DOHH2 (cell line): Measurements from ENCODE around the gene PCAT7.
"Not testable (repeated sequence)": the region's sequence is repeated elsewhere in the genome, so short reads cannot be mapped to it uniquely, and the experiment has no call there.

Experiments
- H3F3A ChIP-seq: fragments of 200-600 bp; sonication (generic), shearing (Covaris generic); 2 replicates; pipeline ENCODE4 v1.6.0; 2016; ENCODE audit warnings: antibody characterized with exemption, mild to moderate bottlenecking; ENCODE audit not compliant: control insufficient read depth, insufficient read depth
- H3K27ac ChIP-seq: fragments of 200-600 bp; sonication (generic); 2 replicates; pipeline ENCODE4 v1.5.1; 2014; ENCODE audit warnings: low read depth, mild to moderate bottlenecking, low read length, moderate library complexity
- H3K27me3 ChIP-seq: fragments of 200-600 bp; sonication (generic); 2 replicates; pipeline ENCODE4 v1.6.1; 2014; ENCODE audit warnings: mild to moderate bottlenecking, low read length, mixed read lengths; ENCODE audit not compliant: control insufficient read depth
- H3K36me3 ChIP-seq: fragments of 200-600 bp; sonication (generic); 2 replicates; pipeline ENCODE4 v1.6.1; 2014; ENCODE audit warnings: mild to moderate bottlenecking, low read length, moderate library complexity, mixed read lengths; ENCODE audit not compliant: control insufficient read depth
- H3K4me1 ChIP-seq: fragments of 200-600 bp; sonication (generic); 2 replicates; pipeline ENCODE4 v1.6.1; 2014; ENCODE audit warnings: mild to moderate bottlenecking, low read length, mixed read lengths; ENCODE audit not compliant: control insufficient read depth
- H3K4me2 ChIP-seq: fragments of 200-600 bp; sonication (generic); 2 replicates; pipeline ENCODE4 v1.6.0; 2014; ENCODE audit warnings: mild to moderate bottlenecking, low read length, moderate library complexity
- H3K4me3 ChIP-seq: fragments of 200-600 bp; sonication (generic); 2 replicates; pipeline ENCODE4 v1.5.1; 2014; ENCODE audit warnings: mild to moderate bottlenecking, low read length, mixed read lengths
- H3K79me2 ChIP-seq: fragments of 200-600 bp; sonication (generic); 2 replicates; pipeline ENCODE4 v1.6.1; 2014; ENCODE audit warnings: mild to moderate bottlenecking, low read length, mixed read lengths; ENCODE audit not compliant: control insufficient read depth
- H3K9me2 ChIP-seq: fragments of 200-600 bp; sonication (generic); replicated peaks from 2 replicates; pipeline ENCODE4 v1.6.1; 2014; ENCODE audit warnings: mild to moderate bottlenecking, low read length, mixed read lengths; ENCODE audit not compliant: control insufficient read depth
- H3K9me3 ChIP-seq: fragments of 200-600 bp; sonication (generic); 2 replicates; pipeline ENCODE4 v1.6.1; 2014; ENCODE audit warnings: antibody characterized with exemption, low read length, mixed read lengths; ENCODE audit not compliant: control insufficient read depth, insufficient read depth
- H4K20me1 ChIP-seq: fragments of 200-600 bp; sonication (generic); 2 replicates; pipeline ENCODE4 v1.6.0; 2014; ENCODE audit warnings: low read depth, mild to moderate bottlenecking, antibody characterized with exemption, low read length, moderate library complexity; ENCODE audit not compliant: control insufficient read depth, insufficient read depth
- EZH2phosphoT487 ChIP-seq: fragments of 200-600 bp; sonication (generic); IDR thresholded peaks from 2 replicates; pipeline ENCODE4 v1.6.1; 2017; ENCODE audit warnings: borderline replicate concordance, mild to moderate bottlenecking, antibody characterized with exemption, low read length, moderate library complexity, mixed read lengths
- TF ChIP-seq, protein P1 (sequence below): fragments of 200-600 bp; sonication (generic); IDR thresholded peaks from one replicate; pipeline ENCODE4 v1.5.1; 2014; ENCODE audit warnings: antibody characterized with exemption, mild to moderate bottlenecking, low read depth, low read length; ENCODE audit not compliant: poor library complexity, severe bottlenecking

PCAT7 gene

DNA sequence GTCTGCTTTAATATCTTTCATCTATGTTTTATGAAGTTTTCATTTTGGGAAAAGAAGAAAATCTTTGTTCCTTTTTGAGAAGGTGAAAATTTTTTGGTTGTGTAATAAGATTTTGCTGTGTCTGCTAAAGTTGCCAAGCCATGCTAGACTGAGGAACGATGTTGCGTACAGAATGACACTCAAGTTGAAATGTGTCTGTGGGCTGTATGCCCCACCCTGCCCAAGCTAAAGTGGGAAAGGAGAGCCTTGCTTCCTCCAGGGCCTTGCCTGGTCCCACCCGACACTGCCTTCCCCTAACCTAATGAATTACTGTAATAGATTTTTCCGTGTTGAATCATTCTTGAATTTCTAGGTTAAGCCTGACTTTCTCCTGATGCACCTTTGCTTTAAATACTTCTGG, 2.5 kb downstream of the PCAT7 start:
- no peak overlapping the region for H3K4me3 ChIP-seq
- no peaks in the 10 kb centered on the region for H3K9me2 ChIP-seq
- H3K4me2 ChIP-seq: no peak overlapping the region
- TF ChIP-seq, protein P1, sequence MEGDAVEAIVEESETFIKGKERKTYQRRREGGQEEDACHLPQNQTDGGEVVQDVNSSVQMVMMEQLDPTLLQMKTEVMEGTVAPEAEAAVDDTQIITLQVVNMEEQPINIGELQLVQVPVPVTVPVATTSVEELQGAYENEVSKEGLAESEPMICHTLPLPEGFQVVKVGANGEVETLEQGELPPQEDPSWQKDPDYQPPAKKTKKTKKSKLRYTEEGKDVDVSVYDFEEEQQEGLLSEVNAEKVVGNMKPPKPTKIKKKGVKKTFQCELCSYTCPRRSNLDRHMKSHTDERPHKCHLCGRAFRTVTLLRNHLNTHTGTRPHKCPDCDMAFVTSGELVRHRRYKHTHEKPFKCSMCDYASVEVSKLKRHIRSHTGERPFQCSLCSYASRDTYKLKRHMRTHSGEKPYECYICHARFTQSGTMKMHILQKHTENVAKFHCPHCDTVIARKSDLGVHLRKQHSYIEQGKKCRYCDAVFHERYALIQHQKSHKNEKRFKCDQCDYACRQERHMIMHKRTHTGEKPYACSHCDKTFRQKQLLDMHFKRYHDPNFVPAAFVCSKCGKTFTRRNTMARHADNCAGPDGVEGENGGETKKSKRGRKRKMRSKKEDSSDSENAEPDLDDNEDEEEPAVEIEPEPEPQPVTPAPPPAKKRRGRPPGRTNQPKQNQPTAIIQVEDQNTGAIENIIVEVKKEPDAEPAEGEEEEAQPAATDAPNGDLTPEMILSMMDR: no peak
- TF ChIP-seq EZH2phosphoT487: no peak
- no peak overlapping the region for H3K27ac ChIP-seq
- no peaks in the 10 kb centered on the region for H3K36me3 ChIP-seq
- H3F3A ChIP-seq: no peaks in the 10 kb centered on the region
- no peaks in the 10 kb centered on the region for H3K4me1 ChIP-seq
- H3K9me3 ChIP-seq: no peaks in the 10 kb centered on the region
- H3K79me2 ChIP-seq: no peaks in the 10 kb centered on the region
- H3K27me3 ChIP-seq: no peaks in the 10 kb centered on the region
- H4K20me1 ChIP-seq: no peaks in the 10 kb centered on the region

DNA sequence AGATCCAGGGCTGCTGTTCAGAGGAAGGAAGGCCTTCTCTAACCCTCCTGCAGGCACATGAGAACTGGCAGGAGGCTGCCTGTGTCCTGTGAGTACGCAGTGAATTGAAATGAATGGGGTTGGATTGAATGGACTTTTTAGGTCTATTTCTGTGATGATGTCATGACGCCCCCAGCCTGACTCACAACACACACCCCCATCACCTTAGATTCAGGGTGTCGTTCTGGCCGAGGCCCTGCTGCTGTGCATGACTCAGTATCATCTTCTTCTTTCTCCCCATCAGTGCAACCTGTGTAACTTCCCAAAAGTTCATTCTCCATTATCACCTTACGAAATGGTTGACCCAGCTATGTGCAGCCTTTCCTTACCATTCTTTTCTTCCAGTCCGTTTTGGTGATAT, 5.4 kb downstream of the PCAT7 start:
- Histone ChIP-seq H3K4me1 (no peaks in the 10 kb centered on the region), H3K9me3 (no peaks in the 10 kb centered on the region), H3K79me2 (no peaks in the 10 kb centered on the region), H3K36me3 (no peaks in the 10 kb centered on the region), H3K9me2 (no peaks in the 10 kb centered on the region), H3K27ac (no peak overlapping the region), H3K27me3 (no peaks in the 10 kb centered on the region), H3K4me3 (no peak overlapping the region), H4K20me1 (no peaks in the 10 kb centered on the region), H3K4me2 (no peak overlapping the region), H3F3A (no peaks in the 10 kb centered on the region)
- TF ChIP-seq, protein P1: no peak
- TF ChIP-seq EZH2phosphoT487: no peak

DNA sequence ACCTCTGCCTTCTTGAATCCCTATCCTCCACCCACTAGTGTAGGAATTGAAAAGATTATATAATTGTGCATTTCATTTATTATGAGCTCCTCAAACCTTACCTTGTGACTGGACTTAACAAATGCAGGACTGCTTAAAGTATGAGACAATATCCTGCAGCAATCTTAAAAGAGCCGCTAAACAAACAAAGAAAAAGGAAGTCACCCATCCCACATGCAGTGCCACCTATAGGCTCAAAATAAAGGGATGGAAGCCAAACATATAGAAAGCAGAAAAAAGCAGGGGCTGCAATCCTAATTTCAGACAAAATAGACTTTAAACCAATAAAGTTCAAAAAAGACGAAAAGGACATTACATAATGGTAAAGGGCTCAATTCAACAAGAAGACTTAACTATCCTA, 8.7 kb downstream of the PCAT7 start:
- Histone ChIP-seq H3K4me3 (no peak overlapping the region), H4K20me1 (no peaks in the 10 kb centered on the region), H3F3A (no peaks in the 10 kb centered on the region), H3K4me2 (no peak overlapping the region), H3K27me3 (no peaks in the 10 kb centered on the region), H3K9me2 (no peaks in the 10 kb centered on the region), H3K27ac (no peak overlapping the region), H3K79me2 (no peaks in the 10 kb centered on the region), H3K36me3 (no peaks in the 10 kb centered on the region), H3K9me3 (no peaks in the 10 kb centered on the region), H3K4me1 (no peaks in the 10 kb centered on the region)
- no peak for TF ChIP-seq EZH2phosphoT487
- TF ChIP-seq, protein P1: no peak

DNA sequence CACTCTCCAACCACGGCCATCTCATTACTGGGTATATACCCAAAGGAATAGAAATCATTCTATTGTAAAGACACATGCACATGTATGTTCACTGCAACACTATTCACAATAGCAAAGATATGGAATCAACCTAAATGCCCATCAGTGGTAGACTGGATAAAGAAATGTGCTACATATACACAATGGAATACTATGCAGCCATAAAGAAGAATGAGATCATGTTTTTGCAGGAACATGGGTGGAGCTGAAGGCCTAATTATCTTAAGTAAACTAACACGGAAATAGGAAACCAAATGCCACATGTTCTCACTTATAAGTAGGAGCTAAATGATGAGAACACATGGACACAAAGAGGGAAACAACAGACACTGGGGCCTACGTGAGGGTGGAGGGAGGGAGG, 9.4 kb downstream of the PCAT7 start:
- H3K4me3 ChIP-seq, H3K4me1 ChIP-seq, H4K20me1 ChIP-seq, H3K27ac ChIP-seq, H3K9me2 ChIP-seq, H3K27me3 ChIP-seq, H3K79me2 ChIP-seq, H3K4me2 ChIP-seq, H3F3A ChIP-seq, H3K9me3 ChIP-seq, H3K36me3 ChIP-seq: not testable (repeated sequence)
